OCI-LY1 (cell line): ENCODE results near the gene PHF14.

Experiments used
- H2AFZ ChIP-seq: fragments of 200-600 bp; sonication (generic), shearing (Covaris generic); 2 replicates; pipeline ENCODE4 v1.6.0; 2014; ENCODE audit warnings: antibody characterized with exemption, mild to moderate bottlenecking, low read length
- H3F3A ChIP-seq: fragments of 200-600 bp; sonication (generic), shearing (Covaris generic); 2 replicates; pipeline ENCODE4 v1.6.0; 2014; ENCODE audit warnings: mild to moderate bottlenecking, antibody characterized with exemption, low read length, moderate library complexity; ENCODE audit not compliant: insufficient read depth
- H3K27ac ChIP-seq: fragments of 200-600 bp; sonication (generic); 2 replicates; pipeline ENCODE4 v1.5.1; 2014; ENCODE audit warnings: low read length, mixed run types, mild to moderate bottlenecking, low read depth; ENCODE audit not compliant: poor library complexity, severe bottlenecking
- H3K27me3 ChIP-seq: fragments of 200-600 bp; sonication (generic); 2 replicates; pipeline ENCODE4 v1.6.0; 2014; ENCODE audit warnings: antibody characterized with exemption, mild to moderate bottlenecking, low read length, moderate library complexity; ENCODE audit not compliant: insufficient read depth
- H3K36me3 ChIP-seq: fragments of 200-600 bp; sonication (generic); 2 replicates; pipeline ENCODE4 v1.6.1; 2014; ENCODE audit warnings: mild to moderate bottlenecking, antibody characterized with exemption, low read length, moderate library complexity, mixed read lengths; ENCODE audit not compliant: insufficient read depth
- H3K4me1 ChIP-seq: fragments of 200-600 bp; sonication (generic); 2 replicates; pipeline ENCODE4 v1.5.1; 2014; ENCODE audit warnings: mild to moderate bottlenecking, low read length, moderate library complexity; ENCODE audit not compliant: insufficient read depth, severe bottlenecking
- H3K4me2 ChIP-seq: fragments of 200-600 bp; sonication (generic), shearing (Covaris generic); 2 replicates; pipeline ENCODE4 v1.6.1; 2014; ENCODE audit warnings: low read length
- H3K4me3 ChIP-seq: fragments of 200-600 bp; sonication (generic); 2 replicates; pipeline ENCODE4 v1.5.1; 2014; ENCODE audit warnings: low read length, low read depth, mild to moderate bottlenecking, mixed read lengths; ENCODE audit not compliant: poor library complexity, severe bottlenecking
- H3K79me2 ChIP-seq: fragments of 200-600 bp; shearing (Covaris generic); 2 replicates; pipeline ENCODE4 v1.6.1; 2016; ENCODE audit warnings: mixed run types, low read length, mixed read lengths; ENCODE audit not compliant: insufficient read depth
- H3K9ac ChIP-seq: fragments of 200-600 bp; sonication (generic), shearing (Covaris generic); 2 replicates; pipeline ENCODE4 v1.6.1; 2014; ENCODE audit warnings: mild to moderate bottlenecking, low read length, mixed read lengths
- H3K9me2 ChIP-seq: fragments of 200-600 bp; sonication (generic), shearing (Covaris generic); 2 replicates; pipeline ENCODE4 v1.6.1; 2014; ENCODE audit warnings: low read depth, mild to moderate bottlenecking, low read length, mixed read lengths
- H3K9me3 ChIP-seq: fragments of 200-600 bp; shearing (Covaris generic); 2 replicates; pipeline ENCODE4 v1.6.1; 2014; ENCODE audit warnings: low read length, mixed read lengths
- H4K20me1 ChIP-seq: fragments of 200-600 bp; sonication (generic), shearing (Covaris generic); 2 replicates; pipeline ENCODE4 v1.6.0; 2016; ENCODE audit warnings: mild to moderate bottlenecking, low read length; ENCODE audit not compliant: insufficient read depth
- EZH2 ChIP-seq: fragments of 200-600 bp; sonication (generic), shearing (Covaris generic); IDR thresholded peaks from 2 replicates; pipeline ENCODE4 v1.8.0; 2017; ENCODE audit warnings: borderline replicate concordance, mixed run types, mild to moderate bottlenecking, antibody characterized with exemption, low read length, moderate library complexity, mixed read lengths
- TF ChIP-seq, protein P1 (sequence below): fragments of 200-600 bp; sonication (generic), shearing (Covaris generic); IDR thresholded peaks from 2 replicates; pipeline ENCODE4 v1.5.1; 2017; ENCODE audit warnings: mild to moderate bottlenecking, antibody characterized with exemption, low read length, moderate library complexity, mixed read lengths

PHF14 gene

DNA sequence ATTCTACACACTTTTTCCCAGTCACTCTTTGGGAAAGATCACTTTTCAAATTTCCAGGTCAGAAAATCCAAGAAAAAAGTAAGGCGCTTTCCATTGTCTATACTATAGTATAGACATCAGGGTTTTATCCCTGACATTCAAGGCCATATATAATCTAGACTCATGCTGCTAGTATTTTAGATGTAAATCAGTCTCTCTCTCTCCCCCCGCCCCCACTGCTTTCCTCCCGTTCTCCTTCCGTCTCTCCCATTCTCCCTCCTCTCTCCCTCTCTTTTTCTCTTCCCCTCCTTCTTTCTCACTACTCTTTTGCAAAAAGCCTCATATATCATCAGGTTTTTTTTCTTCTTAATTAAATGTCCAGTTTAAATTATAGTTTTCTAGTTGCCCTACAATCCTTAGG, 154.8 kb downstream of the PHF14 start:
- no peaks in the 10 kb centered on the region for H3K9me2 ChIP-seq
- no peaks in the 10 kb centered on the region for H3K79me2 ChIP-seq
- no peaks in the 10 kb centered on the region for H3K27me3 ChIP-seq
- H2AFZ ChIP-seq, result no peak overlapping the region
- no peak overlapping the region for H3K27ac ChIP-seq
- H3F3A ChIP-seq, result no peaks in the 10 kb centered on the region; the same call in 1 of the 2 replicates
- H3K9ac ChIP-seq, result no peak overlapping the region
- H4K20me1 ChIP-seq, result no peaks in the 10 kb centered on the region
- H3K4me1 ChIP-seq, result no peaks in the 10 kb centered on the region
- no peaks in the 10 kb centered on the region for H3K9me3 ChIP-seq
- peaks cover 4% of the 10 kb centered on the region; the same call in 1 of the 2 replicates for H3K36me3 ChIP-seq
- no peak for TF ChIP-seq EZH2
- TF ChIP-seq, protein P1, sequence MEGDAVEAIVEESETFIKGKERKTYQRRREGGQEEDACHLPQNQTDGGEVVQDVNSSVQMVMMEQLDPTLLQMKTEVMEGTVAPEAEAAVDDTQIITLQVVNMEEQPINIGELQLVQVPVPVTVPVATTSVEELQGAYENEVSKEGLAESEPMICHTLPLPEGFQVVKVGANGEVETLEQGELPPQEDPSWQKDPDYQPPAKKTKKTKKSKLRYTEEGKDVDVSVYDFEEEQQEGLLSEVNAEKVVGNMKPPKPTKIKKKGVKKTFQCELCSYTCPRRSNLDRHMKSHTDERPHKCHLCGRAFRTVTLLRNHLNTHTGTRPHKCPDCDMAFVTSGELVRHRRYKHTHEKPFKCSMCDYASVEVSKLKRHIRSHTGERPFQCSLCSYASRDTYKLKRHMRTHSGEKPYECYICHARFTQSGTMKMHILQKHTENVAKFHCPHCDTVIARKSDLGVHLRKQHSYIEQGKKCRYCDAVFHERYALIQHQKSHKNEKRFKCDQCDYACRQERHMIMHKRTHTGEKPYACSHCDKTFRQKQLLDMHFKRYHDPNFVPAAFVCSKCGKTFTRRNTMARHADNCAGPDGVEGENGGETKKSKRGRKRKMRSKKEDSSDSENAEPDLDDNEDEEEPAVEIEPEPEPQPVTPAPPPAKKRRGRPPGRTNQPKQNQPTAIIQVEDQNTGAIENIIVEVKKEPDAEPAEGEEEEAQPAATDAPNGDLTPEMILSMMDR, result no peak
- no peak overlapping the region for H3K4me3 ChIP-seq
- H3K4me2 ChIP-seq, result no peak overlapping the region

DNA sequence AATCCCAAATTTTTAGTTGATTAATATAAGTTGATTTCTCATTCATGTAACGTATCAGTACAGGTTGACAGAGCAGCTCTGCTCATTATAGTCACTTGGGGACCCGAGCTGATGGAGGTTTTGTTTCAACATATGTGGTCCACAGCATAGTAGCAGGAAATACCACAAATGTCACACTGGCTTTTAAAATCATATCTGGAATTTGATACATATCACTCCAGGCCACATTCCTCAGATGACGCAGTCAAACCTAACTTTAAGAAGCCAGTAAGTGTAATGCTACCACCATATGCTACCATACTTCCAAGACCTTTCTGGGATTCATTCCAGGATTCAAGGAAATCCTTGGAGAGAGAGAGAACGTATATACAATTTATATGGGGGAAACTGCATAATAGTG, 156.3 kb downstream of the PHF14 start:
- Histone ChIP-seq H3K9me2 (no peaks in the 10 kb centered on the region), H3K4me2 (no peak overlapping the region)

DNA sequence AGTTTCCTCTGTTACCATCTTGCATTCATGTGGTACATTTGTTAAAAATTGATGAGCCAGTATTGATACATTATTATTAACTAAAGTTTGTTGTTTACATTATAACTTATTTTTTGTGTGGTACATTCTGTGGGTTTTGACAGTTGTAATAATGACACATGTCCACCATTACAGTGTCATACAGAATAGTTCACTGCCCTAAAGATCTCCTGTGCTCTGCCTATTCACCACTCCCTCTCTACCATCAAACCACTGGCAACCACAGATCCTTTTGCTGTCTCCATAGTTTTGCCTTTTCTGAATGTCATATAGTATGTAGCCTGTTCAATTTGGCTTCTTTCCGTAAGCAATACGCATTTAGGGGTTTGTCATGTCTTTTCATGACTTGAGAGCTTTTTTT, 156.9 kb downstream of the PHF14 start:
- Histone ChIP-seq H3F3A (no peaks in the 10 kb centered on the region), H3K36me3 (peaks cover 8% of the 10 kb centered on the region; the same call in 1 of the 2 replicates), H3K27me3 (no peaks in the 10 kb centered on the region), H3K4me1 (no peaks in the 10 kb centered on the region), H3K27ac (no peak overlapping the region), H3K4me3 (no peak overlapping the region), H3K9ac (no peak overlapping the region), H2AFZ (no peak overlapping the region), H3K9me3 (no peaks in the 10 kb centered on the region), H4K20me1 (no peaks in the 10 kb centered on the region), H3K79me2 (no peaks in the 10 kb centered on the region), H3K9me2 (no peaks in the 10 kb centered on the region), H3K4me2 (no peak overlapping the region)
- TF ChIP-seq EZH2, result no peak
- TF ChIP-seq, protein P1, result no peak

More for the DNA sequence above, 156.3 kb downstream of the PHF14 start:
- Histone ChIP-seq H3K79me2 (no peaks in the 10 kb centered on the region), H3K36me3 (peaks cover 7% of the 10 kb centered on the region; the same call in 1 of the 2 replicates), H3K4me1 (no peaks in the 10 kb centered on the region), H2AFZ (no peak overlapping the region), H3F3A (no peaks in the 10 kb centered on the region), H3K27ac (no peak overlapping the region), H4K20me1 (no peaks in the 10 kb centered on the region), H3K4me3 (no peak overlapping the region), H3K9ac (no peak overlapping the region), H3K27me3 (no peaks in the 10 kb centered on the region), H3K9me3 (no peaks in the 10 kb centered on the region)
- no peak for TF ChIP-seq EZH2
- TF ChIP-seq, protein P1, result no peak
